Fibroblast of mammary gland (primary cell): ENCODE measurements around the gene PLCD1.
"Not testable (repeated sequence)": the region's sequence is repeated elsewhere in the genome, so short reads cannot be mapped to it uniquely, and the experiment has no call there.

Source experiments
- DNase-seq: peaks from one replicate; pipeline ENCODE4 v3.0.0-alpha.2; 2010; ENCODE audit warnings: low read depth
- H3K4me3 ChIP-seq: 2 replicates; pipeline ENCODE4 v1.5.1; 2011; ENCODE audit warnings: low read depth, mild to moderate bottlenecking, low read length, moderate library complexity; ENCODE audit not compliant: control insufficient read depth
- CTCF ChIP-seq: conservative IDR thresholded peaks from 2 replicates; pipeline ENCODE4 v1.5.1; 2011; ENCODE audit warnings: low read depth, low read length, inconsistent platforms; ENCODE audit not compliant: control insufficient read depth, insufficient read depth

Gene PLCD1

GRCh38 chr3:38036906-38037305 is 7.5 kb upstream of the PLCD1 start:
- no peak overlapping the region for H3K4me3 ChIP-seq
- TF ChIP-seq CTCF: no peak
- no peak for DNase-seq

- H3K4me3 ChIP-seq: no peak overlapping the region
- DNase-seq: no peak
- no peak for TF ChIP-seq CTCF
Measured at GRCh38 chr3:38036286-38036685, 6.8 kb upstream of the PLCD1 start.

GRCh38 chr3:38034335-38034734 is 4.9 kb upstream of the PLCD1 start:
- DNase-seq: not testable (repeated sequence)

GRCh38 chr3:38033586-38033985 is 4.1 kb upstream of the PLCD1 start:
- H3K4me3 ChIP-seq, DNase-seq: not testable (repeated sequence)

More at GRCh38 chr3:38034335-38034734, 4.9 kb upstream of the PLCD1 start:
- H3K4me3 ChIP-seq: not testable (repeated sequence)

- DNase-seq: no peak
- H3K4me3 ChIP-seq: no peak overlapping the region
- no peak for TF ChIP-seq CTCF
Measured at GRCh38 chr3:38032328-38032865, 3.0 kb upstream of the PLCD1 start.

GRCh38 chr3:38031022-38031994 is 1.9 kb upstream of the PLCD1 start:
- TF ChIP-seq CTCF: no peak
- no peak overlapping the region for H3K4me3 ChIP-seq
- DNase-seq: peak; percentile 28

- DNase-seq: no peak
- TF ChIP-seq CTCF: no peak
- peak overlapping the region; percentile 63 for H3K4me3 ChIP-seq
Measured at GRCh38 chr3:38030126-38031021, 932 bp upstream of the PLCD1 start.
